NB4 (cell line): ENCODE results near the gene CSTF1.

Experiments used
- DNase-seq: peaks from one replicate; pipeline ENCODE4 v3.0.0; 2010; ENCODE audit warnings: low read depth
- H3K4me3 ChIP-seq: one replicate; pipeline ENCODE4 v1.5.1; 2011; ENCODE audit warnings: mild to moderate bottlenecking, low read depth, low read length, moderate library complexity
- CTCF ChIP-seq: IDR thresholded peaks from one replicate; pipeline ENCODE4 v1.5.1; 2012; ENCODE audit warnings: low read depth, low read length
- MAX ChIP-seq: IDR thresholded peaks from 2 replicates; pipeline ENCODE4 v1.6.1; 2011; ENCODE audit warnings: low read depth, low read length
- MYC ChIP-seq: IDR thresholded peaks from 2 replicates; pipeline ENCODE4 v1.6.1; 2011; ENCODE audit warnings: low read depth, low read length
- POLR2A ChIP-seq: IDR thresholded peaks from 2 replicates; pipeline ENCODE4 v1.6.1; 2011; ENCODE audit warnings: mild to moderate bottlenecking; ENCODE audit not compliant: insufficient read length; ENCODE audit errors: extremely low read depth

The CSTF1 gene

GRCh38 chr20:56392132-56392880 lies at the start of gene CSTF1, which contains the start of gene AURKA:
CSTF1 (plus strand) TSS chr20:56392645; CDS start chr20:56395553, 2,908 bp downstream.
AURKA (minus strand) TSS chr20:56392215; CDS start chr20:56388197, 4,018 bp downstream.
- TF ChIP-seq POLR2A: peak; percentile 79
- TF ChIP-seq MYC: peak; percentile 96
- TF ChIP-seq MAX: peak; percentile 88
- TF ChIP-seq CTCF: no peak
- H3K4me3 ChIP-seq: peak within 1 kb of the TSS; percentile 97
- DNase-seq: peak; percentile 100

- no peak overlapping the region for H3K4me3 ChIP-seq
- TF ChIP-seq MAX (no peak), POLR2A (no peak), MYC (no peak), CTCF (no peak)
- no peak for DNase-seq
These were observed 49.7 kb upstream of the CSTF1 start for GRCh38 chr20:56342783-56343182.

GRCh38 chr20:56343861-56344381 lies 48.5 kb upstream of the CSTF1 start:
- no peak overlapping the region for H3K4me3 ChIP-seq
- no peak for TF ChIP-seq MAX
- TF ChIP-seq CTCF: peak; percentile 79
- DNase-seq: peak; percentile 76

GRCh38 chr20:56345911-56346310 lies 46.5 kb upstream of the CSTF1 start:
- H3K4me3 ChIP-seq: no peak overlapping the region
- DNase-seq: peak; percentile 55
- TF ChIP-seq MYC (no peak), MAX (0 out of 2 replicates have a peak, but pooled peaks have one; percentile 7)

- no peak overlapping the region for H3K4me3 ChIP-seq
These were observed 44.7 kb upstream of the CSTF1 start for GRCh38 chr20:56347628-56348304.

More at GRCh38 chr20:56347628-56348304, 44.7 kb upstream of the CSTF1 start:
- no peak for DNase-seq
- TF ChIP-seq MAX (no peak), MYC (no peak), POLR2A (no peak), CTCF (no peak)
